HEK293T (cell line): ENCODE measurements around the gene ENAH.

Source experiments
- CTCF ChIA-PET: fragments of 350-600 bp; formaldehyde crosslinking; extraction: SDS; loops from one replicate; lab custom pipeline; 2021; ENCODE audit warnings: antibody characterized with exemption, inconsistent platforms; lab: Yijun Ruan, JAX
- POLR2A ChIA-PET: fragments of 350-600 bp; formaldehyde crosslinking; extraction: SDS; loops from one replicate; lab custom pipeline; 2020; ENCODE audit warnings: antibody characterized with exemption, inconsistent platforms; lab: Yijun Ruan, JAX
- DNase-seq: peaks from one replicate; pipeline ENCODE4 v3.0.0; 2012; ENCODE audit warnings: mixed read lengths; ENCODE audit errors: extremely low spot score
- ARNT ChIP-seq: fragments of 450-650 bp; IDR thresholded peaks from 2 replicates; pipeline ENCODE4 v1.6.1; 2017; ENCODE audit warnings: mild to moderate bottlenecking
- BHLHE40 ChIP-seq: fragments of 450-650 bp; IDR thresholded peaks from 2 replicates; pipeline ENCODE4 v1.6.1; 2016; ENCODE audit warnings: mild to moderate bottlenecking, moderate library complexity, borderline replicate concordance
- CTBP1 ChIP-seq: fragments of 450-650 bp; IDR thresholded peaks from 2 replicates; pipeline ENCODE4 v1.6.1; 2016; ENCODE audit warnings: borderline replicate concordance
- ELF4 ChIP-seq: fragments of 450-650 bp; IDR thresholded peaks from 2 replicates; pipeline ENCODE4 v1.6.1; 2017; ENCODE audit warnings: antibody characterized with exemption
- FOXA1 ChIP-seq: fragments of 450-650 bp; IDR thresholded peaks from 2 replicates; pipeline ENCODE4 v1.6.1; 2016; ENCODE audit warnings: mild to moderate bottlenecking
- FOXK2 ChIP-seq: fragments of 450-650 bp; IDR thresholded peaks from 2 replicates; pipeline ENCODE4 v1.6.1; 2016; ENCODE audit warnings: mild to moderate bottlenecking
- FOXM1 ChIP-seq: fragments of 450-650 bp; IDR thresholded peaks from 2 replicates; pipeline ENCODE4 v1.6.1; 2017; ENCODE audit warnings: mild to moderate bottlenecking, borderline replicate concordance
- HDGF ChIP-seq: fragments of 450-650 bp; IDR thresholded peaks from 2 replicates; pipeline ENCODE4 v1.6.1; 2017; ENCODE audit warnings: antibody characterized with exemption, borderline replicate concordance
- L3MBTL2 ChIP-seq: fragments of 450-650 bp; conservative IDR thresholded peaks from 2 replicates; pipeline ENCODE4 v1.6.1; 2016; ENCODE audit warnings: mild to moderate bottlenecking
- LEF1 ChIP-seq: fragments of 450-650 bp; IDR thresholded peaks from 2 replicates; pipeline ENCODE4 v1.6.1; 2017; ENCODE audit warnings: mild to moderate bottlenecking, borderline replicate concordance
- NFRKB ChIP-seq: fragments of 450-650 bp; IDR thresholded peaks from 2 replicates; pipeline ENCODE4 v1.6.1; 2016; ENCODE audit warnings: mild to moderate bottlenecking, moderate library complexity
- PKNOX1 ChIP-seq: fragments of 450-650 bp; IDR thresholded peaks from 2 replicates; pipeline ENCODE4 v1.6.1; 2016
- SP1 ChIP-seq: fragments of 450-650 bp; IDR thresholded peaks from 2 replicates; pipeline ENCODE4 v1.6.1; 2017
- TARDBP ChIP-seq: fragments of 450-650 bp; IDR thresholded peaks from 2 replicates; pipeline ENCODE4 v1.6.1; 2016
- ZNF384 ChIP-seq: fragments of 450-650 bp; IDR thresholded peaks from 2 replicates; pipeline ENCODE4 v1.6.1; 2016

The ENAH gene

GRCh38 chr1:225486856-225487255 is 166.1 kb downstream of the ENAH start:
- ChIA-PET POLR2A (interaction anchor here (1.2 kb wide), 1 partner anchor 166 kb away, joined by 4 read pairs; the partner anchor contains the start of gene ENAH), CTCF (interaction anchor here (3.8 kb wide), 1 partner anchor 13 kb away, joined by 19 read pairs; no protein-coding TSS in a partner anchor)

GRCh38 chr1:225485991-225486530 is 166.9 kb downstream of the ENAH start:
- TF ChIP-seq CTBP1 (no peak), ZNF384 (peak; percentile 59), FOXM1 (no peak), FOXK2 (no peak), L3MBTL2 (no peak), ELF4 (no peak)

More at GRCh38 chr1:225486856-225487255, 166.1 kb downstream of the ENAH start:
- DNase-seq: no peak
- no peak for TF ChIP-seq ARNT

GRCh38 chr1:225485226-225485625 is 167.7 kb downstream of the ENAH start:
- no peak for DNase-seq
- CTCF ChIA-PET: interaction anchor here (1.1 to 3.8 kb wide), 4 partner anchors 11 to 292 kb away, joined by 3 to 19 read pairs (median 3); no protein-coding TSS in a partner anchor
- POLR2A ChIA-PET: interaction anchor here (1.1 kb wide), 2 partner anchors 168 to 293 kb away, joined by 5 to 6 read pairs; partner anchors contain the start of genes ENAH and SRP9
- no peak for TF ChIP-seq ELF4

More at GRCh38 chr1:225485991-225486530, 166.9 kb downstream of the ENAH start:
- no peak for DNase-seq
- ChIA-PET CTCF (interaction anchor here (0.7 to 3.8 kb wide), 3 partner anchors 12 to 290 kb away, joined by 3 to 19 read pairs (median 3); no protein-coding TSS in a partner anchor), POLR2A (interaction anchor here (1.2 kb wide), 1 partner anchor 167 kb away, joined by 4 read pairs; the partner anchor contains the start of gene ENAH)

- DNase-seq: no peak
- TF ChIP-seq ELF4 (no peak), CTBP1 (no peak), FOXM1 (no peak), ZNF384 (no peak), HDGF (no peak), SP1 (no peak), BHLHE40 (no peak), TARDBP (no peak), NFRKB (no peak), PKNOX1 (no peak), FOXK2 (no peak), FOXA1 (no peak), ARNT (no peak), L3MBTL2 (no peak)
- POLR2A ChIA-PET: interaction anchor here (1.1 kb wide), 2 partner anchors 169 to 293 kb away, joined by 5 to 6 read pairs; partner anchors contain the start of genes ENAH and SRP9
- CTCF ChIA-PET: interaction anchor here (1.1 to 3.8 kb wide), 4 partner anchors 11 to 293 kb away, joined by 3 to 19 read pairs (median 3); no protein-coding TSS in a partner anchor
Measured at GRCh38 chr1:225484657-225485214, 168.2 kb downstream of the ENAH start.

- CTCF ChIA-PET: interaction anchor here (1.5 to 3.8 kb wide), 2 partner anchors 10 to 293 kb away, joined by 3 to 19 read pairs; no protein-coding TSS in a partner anchor
- TF ChIP-seq PKNOX1: no peak
- TF ChIP-seq L3MBTL2: no peak
- TF ChIP-seq ELF4: no peak
- no peak for TF ChIP-seq FOXM1
- TF ChIP-seq LEF1: no peak
- DNase-seq: no peak
- POLR2A ChIA-PET: interaction anchor here (1.1 kb wide), 2 partner anchors 169 to 294 kb away, joined by 5 to 6 read pairs; partner anchors contain the start of genes ENAH and SRP9
Measured at GRCh38 chr1:225483818-225484656, 168.9 kb downstream of the ENAH start.

GRCh38 chr1:225482421-225482950 is 170.4 kb downstream of the ENAH start:
- ChIA-PET CTCF (interaction anchor here (0.7 to 3.1 kb wide), 8 partner anchors 10 to 505 kb away, joined by 3 to 19 read pairs (median 3); partner anchors contain the start of genes EPHX1 and SRP9), POLR2A (interaction anchor here (0.9 to 3.3 kb wide), 5 partner anchors 8 to 295 kb away, joined by 3 to 25 read pairs (median 12); partner anchors contain the start of genes ENAH and SRP9)
- TF ChIP-seq ELF4: no peak
- TF ChIP-seq FOXA1: no peak
- no peak for TF ChIP-seq FOXK2
- no peak for TF ChIP-seq NFRKB
- TF ChIP-seq BHLHE40: no peak
- TF ChIP-seq LEF1: no peak
- no peak for DNase-seq

GRCh38 chr1:225481738-225482137 is 171.2 kb downstream of the ENAH start:
- DNase-seq: no peak
- POLR2A ChIA-PET: interaction anchor here (1.1 to 3.3 kb wide), 4 partner anchors 9 to 296 kb away, joined by 3 to 25 read pairs (median 12); partner anchors contain the start of genes ENAH and SRP9
- TF ChIP-seq PKNOX1 (no peak), ELF4 (no peak), L3MBTL2 (no peak)
- CTCF ChIA-PET: interaction anchor here (0.7 to 3.1 kb wide), 15 partner anchors 10 to 847 kb away, joined by 3 to 19 read pairs (median 4); partner anchors contain the start of genes EPHX1 and SRP9
